22Rv1 (cell line): ENCODE measurements around the gene ATP1B2.
A peak's percentile ranks its signal among the peaks of the same experiment; 100 is the strongest.
"Not testable (repeated sequence)": the region's sequence is repeated elsewhere in the genome, so short reads cannot be mapped to it uniquely, and the experiment has no call there.

Source experiments
- H3K27ac ChIP-seq: fragments of 450-650 bp; 2 replicates; pipeline ENCODE4 v1.5.1; 2017
- CTCF ChIP-seq: fragments of 450-650 bp; IDR thresholded peaks from 2 replicates; pipeline ENCODE4 v1.5.1; 2017; ENCODE audit warnings: mild to moderate bottlenecking
- ZFX ChIP-seq: fragments of 450-650 bp; IDR thresholded peaks from 2 replicates; pipeline ENCODE4 v1.6.1; 2017; ENCODE audit warnings: antibody characterized with exemption, borderline replicate concordance

ATP1B2 gene

DNA sequence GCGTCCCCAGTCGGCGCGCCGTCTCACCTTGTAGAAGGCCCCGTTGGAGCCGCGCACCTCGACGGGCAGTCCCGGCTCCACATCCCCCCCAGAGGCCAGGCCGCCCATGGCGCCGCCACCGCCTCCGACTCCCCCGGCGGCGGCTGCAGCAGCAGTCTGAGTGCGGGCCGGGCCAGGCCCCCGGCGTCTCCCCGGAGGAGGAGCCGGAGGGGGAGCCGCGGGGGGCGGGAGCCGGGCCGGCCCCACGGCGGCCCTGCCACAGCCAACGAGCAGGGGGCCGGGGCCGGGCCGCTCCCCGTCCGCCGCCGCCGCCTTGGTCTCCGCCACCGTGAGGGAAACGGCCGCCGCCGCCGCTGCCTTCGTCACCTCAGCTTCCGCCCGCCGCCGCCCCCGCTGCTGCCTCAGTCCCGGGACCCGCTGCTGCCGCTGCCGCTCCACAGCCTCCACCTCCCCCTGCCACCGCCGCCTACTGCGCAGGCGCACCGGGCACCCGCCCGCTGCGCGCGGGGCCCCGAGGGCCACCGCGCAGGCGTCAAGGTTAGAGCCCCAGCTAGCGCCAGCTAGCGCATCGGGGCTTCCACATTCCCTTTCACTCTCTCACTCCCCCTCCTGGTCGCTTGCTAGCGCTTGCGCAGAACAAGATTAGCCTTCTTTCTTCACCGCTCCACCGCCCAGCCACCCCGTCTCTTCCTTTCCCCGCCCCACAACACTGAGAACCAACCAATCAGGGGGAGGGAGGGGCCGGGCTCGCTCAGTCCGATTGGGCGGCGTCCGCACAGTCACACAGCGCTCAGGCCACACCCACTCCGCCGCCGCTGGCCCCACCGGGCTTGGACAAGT is 36.1 kb upstream of the ATP1B2 start, which contains the start of gene FXR2:
FXR2 (minus strand) TSS at position 473 of the 840 bp plus-strand sequence; CDS start at position 108, 365 bp downstream.
- peak within 1 kb of the TSS; percentile 91 for H3K27ac ChIP-seq
- TF ChIP-seq ZFX (no peak), CTCF (peak; percentile 85)

DNA sequence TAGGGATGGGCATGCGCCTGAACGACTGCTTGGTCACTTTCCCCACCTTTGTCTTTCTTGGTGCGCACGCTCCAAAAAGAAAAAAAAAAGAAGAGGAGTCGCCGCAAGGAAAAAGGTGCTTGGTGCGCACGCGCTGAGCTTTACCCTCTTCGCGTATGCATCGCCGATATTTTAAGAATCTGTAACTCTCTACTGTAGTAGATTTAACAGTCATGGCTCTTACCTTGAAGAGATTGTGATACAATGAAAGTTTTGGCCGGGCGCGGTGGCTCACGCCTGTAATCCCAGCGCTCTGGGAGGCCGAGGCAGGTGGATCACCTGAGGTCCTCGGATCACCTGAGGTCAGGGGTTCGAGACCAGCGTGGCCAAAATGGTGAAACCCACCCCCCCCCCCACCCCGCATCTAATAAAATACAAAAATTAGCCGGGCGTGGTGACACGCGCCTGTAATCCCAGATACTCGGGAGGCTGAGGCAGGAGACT is 35.4 kb upstream of the ATP1B2 start:
- TF ChIP-seq CTCF: no peak
- no peak for TF ChIP-seq ZFX
- peak overlapping the region; percentile 91 for H3K27ac ChIP-seq

DNA sequence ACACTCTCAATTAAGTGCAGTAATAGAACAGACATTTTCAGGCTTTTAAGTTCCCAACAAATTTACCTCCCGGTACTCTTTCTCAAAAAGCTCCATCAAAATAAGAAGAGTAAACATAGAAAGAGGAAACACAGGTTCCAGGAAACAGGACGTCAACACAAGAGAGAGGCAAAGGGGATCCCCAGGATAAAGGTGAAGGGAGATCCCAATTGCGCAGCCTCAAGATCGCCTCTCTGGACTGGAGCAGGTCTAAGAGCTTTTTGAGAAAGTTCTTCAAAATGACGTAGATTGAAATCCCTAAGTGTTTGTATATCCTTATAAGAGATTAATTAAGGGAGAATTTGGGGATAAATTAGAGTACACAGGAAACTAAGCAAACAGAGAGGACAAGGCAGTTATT is 32.1 kb upstream of the ATP1B2 start:
- no peak overlapping the region for H3K27ac ChIP-seq
- TF ChIP-seq ZFX: no peak
- no peak for TF ChIP-seq CTCF

GRCh38 chr17:7620835-7621234 is 29.9 kb upstream of the ATP1B2 start:
- TF ChIP-seq CTCF (no peak), ZFX (no peak)
- no peak overlapping the region for H3K27ac ChIP-seq

DNA sequence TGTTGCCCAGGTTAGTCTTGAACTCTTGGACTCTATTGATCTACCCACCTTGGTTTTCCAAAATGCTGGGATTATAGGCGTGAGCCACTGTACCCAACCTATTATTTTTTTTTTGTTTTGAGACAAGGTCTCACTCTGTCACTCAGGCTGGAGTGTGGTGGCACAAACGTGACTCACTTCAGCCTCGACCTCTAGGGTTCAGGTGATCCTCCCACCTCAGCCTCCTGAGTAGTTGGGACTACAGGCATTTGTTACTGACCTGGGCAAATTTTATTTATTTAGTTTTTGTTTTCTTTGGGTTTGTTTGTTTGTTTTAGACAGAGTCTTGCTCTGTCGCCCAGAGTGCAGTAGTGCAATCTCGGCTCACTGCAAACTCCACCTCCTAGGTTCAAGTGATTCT is 27.1 kb upstream of the ATP1B2 start:
- H3K27ac ChIP-seq: no peak overlapping the region
- no peak for TF ChIP-seq CTCF
- no peak for TF ChIP-seq ZFX

DNA sequence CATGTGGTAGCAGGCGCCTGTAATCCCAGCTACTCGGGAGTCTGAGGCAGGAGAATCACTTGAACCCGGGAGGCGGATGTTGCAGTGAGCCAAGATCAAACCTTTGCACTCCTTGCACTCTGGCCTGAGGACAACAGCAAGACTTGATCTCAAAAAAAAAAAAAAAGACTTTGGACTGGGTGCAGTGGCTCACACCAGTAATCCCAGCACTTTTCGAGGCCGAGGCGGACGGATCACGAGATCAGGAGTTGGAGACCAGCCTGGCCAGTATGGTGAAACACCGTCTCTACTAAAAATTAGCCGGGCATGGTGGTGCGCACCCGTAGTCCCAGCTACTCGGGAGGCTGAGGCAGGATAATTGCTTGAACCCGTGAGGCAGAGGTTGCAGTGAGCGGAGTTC is 25.0 kb upstream of the ATP1B2 start:
- not testable (repeated sequence) for H3K27ac ChIP-seq

GRCh38 chr17:7626307-7626706 is 24.4 kb upstream of the ATP1B2 start:
- no peak overlapping the region for H3K27ac ChIP-seq
- no peak for TF ChIP-seq ZFX

GRCh38 chr17:7626956-7627249 is 23.8 kb upstream of the ATP1B2 start:
- no peak for TF ChIP-seq CTCF
- no peak for TF ChIP-seq ZFX

More at GRCh38 chr17:7626956-7627249, 23.8 kb upstream of the ATP1B2 start:
- peak overlapping the region; percentile 67 for H3K27ac ChIP-seq
